ENCODE measurements around the gene PTPRG.

The PTPRG gene

DNA sequence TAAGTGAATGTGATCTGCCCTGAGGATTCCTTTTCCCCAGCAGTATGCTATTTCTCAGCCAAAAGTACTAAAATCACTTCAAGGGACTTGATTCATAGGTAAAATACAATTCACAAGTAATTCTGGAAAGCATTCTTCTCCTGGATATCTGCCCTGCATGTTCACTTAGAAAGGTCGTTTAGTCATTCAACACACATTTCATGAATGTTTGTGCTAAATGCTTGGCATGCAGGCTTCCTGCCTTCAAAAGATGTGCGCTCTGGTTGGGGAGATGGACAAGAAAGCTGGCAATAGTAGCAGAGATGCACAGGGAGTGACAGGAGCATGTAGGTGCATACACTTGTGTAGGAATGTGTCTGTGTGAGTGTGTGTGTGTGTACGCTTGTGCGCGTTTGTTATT is 360.7 kb downstream of the PTPRG start:
- Histone ChIP-seq H3K9ac (ENCODE audit: low read depth, low read length, poor library complexity, severe bottlenecking) (no peak overlapping the region), H3K27me3 (ENCODE audit: insufficient read depth, low read length, poor library complexity, severe bottlenecking) (no peaks in the 10 kb centered on the region), H3K36me3 (ENCODE audit: insufficient read depth, low read length) (no peaks in the 10 kb centered on the region), H3K9me2 (replicated peaks; ENCODE audit: low read depth, low read length) (no peaks in the 10 kb centered on the region), H3K79me2 (ENCODE audit: insufficient read depth, low read length) (no peaks in the 10 kb centered on the region), H3K4me2 (ENCODE audit: low read depth, low read length, poor library complexity, severe bottlenecking) (no peak overlapping the region), H3K9me3 (ENCODE audit: insufficient read depth, low read depth, low read length) (no peaks in the 10 kb centered on the region), H2AFZ (ENCODE audit: low read length) (no peak overlapping the region), H3K4me1 (ENCODE audit: insufficient read depth, low read length, poor library complexity, severe bottlenecking) (peaks cover 16% of the 10 kb centered on the region), H4K20me1 (ENCODE audit: insufficient read depth, low read length, poor library complexity, severe bottlenecking) (no peaks in the 10 kb centered on the region), H3F3A (ENCODE audit: low read depth) (no peaks in the 10 kb centered on the region), H3K4me3 (ENCODE audit: low read length, poor library complexity, severe bottlenecking) (no peak overlapping the region)
- TF ChIP-seq, protein P1, sequence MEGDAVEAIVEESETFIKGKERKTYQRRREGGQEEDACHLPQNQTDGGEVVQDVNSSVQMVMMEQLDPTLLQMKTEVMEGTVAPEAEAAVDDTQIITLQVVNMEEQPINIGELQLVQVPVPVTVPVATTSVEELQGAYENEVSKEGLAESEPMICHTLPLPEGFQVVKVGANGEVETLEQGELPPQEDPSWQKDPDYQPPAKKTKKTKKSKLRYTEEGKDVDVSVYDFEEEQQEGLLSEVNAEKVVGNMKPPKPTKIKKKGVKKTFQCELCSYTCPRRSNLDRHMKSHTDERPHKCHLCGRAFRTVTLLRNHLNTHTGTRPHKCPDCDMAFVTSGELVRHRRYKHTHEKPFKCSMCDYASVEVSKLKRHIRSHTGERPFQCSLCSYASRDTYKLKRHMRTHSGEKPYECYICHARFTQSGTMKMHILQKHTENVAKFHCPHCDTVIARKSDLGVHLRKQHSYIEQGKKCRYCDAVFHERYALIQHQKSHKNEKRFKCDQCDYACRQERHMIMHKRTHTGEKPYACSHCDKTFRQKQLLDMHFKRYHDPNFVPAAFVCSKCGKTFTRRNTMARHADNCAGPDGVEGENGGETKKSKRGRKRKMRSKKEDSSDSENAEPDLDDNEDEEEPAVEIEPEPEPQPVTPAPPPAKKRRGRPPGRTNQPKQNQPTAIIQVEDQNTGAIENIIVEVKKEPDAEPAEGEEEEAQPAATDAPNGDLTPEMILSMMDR (conservative IDR thresholded peaks at IDR 0.05; ENCODE audit: low read length) = no peak
- no peak for TF ChIP-seq EZH2phosphoT487 (IDR thresholded peaks at IDR 0.05; ENCODE audit: borderline replicate concordance)

DNA sequence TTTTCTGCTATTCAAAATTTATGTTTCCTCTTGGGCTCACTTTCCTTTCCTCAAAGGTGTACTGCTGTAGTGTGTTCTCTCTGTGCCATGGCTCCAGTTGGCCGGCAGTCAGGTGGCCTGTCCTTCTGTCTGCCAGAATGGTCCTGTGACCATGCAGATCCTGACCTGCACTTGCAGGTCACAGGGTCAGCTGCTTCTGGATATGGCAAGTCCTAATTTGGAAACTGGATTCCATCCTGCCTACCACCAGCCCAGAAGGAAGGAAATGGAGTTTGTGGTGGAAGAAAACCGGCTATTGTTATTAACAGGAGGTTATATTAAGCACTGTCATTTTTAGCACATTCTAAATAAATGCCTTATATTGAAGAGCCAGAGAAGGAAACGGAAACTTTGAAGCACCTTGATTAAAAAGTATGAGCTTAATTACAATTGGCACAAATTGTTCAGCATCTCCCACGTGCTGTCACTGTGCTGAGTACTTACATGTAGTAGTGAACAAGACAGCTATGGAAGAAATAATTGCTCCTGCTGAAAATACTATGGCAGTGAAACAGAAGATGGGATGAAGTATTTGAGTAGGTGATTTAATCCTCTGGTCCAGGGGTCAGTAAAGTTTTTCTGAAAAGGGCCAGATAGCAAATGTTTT is 362.8 kb downstream of the PTPRG start:
- no peaks in the 10 kb centered on the region for H3K27me3 ChIP-seq (ENCODE audit: insufficient read depth, low read length, poor library complexity, severe bottlenecking)
- H2AFZ ChIP-seq (ENCODE audit: low read length) = no peak overlapping the region
- H3K9me3 ChIP-seq (ENCODE audit: insufficient read depth, low read depth, low read length) = no peaks in the 10 kb centered on the region
- H3K79me2 ChIP-seq (ENCODE audit: insufficient read depth, low read length) = no peaks in the 10 kb centered on the region
- H3F3A ChIP-seq (ENCODE audit: low read depth) = peaks cover 2% of the 10 kb centered on the region; the same call in 1 of the 2 replicates
- TF ChIP-seq, protein P1 (conservative IDR thresholded peaks at IDR 0.05; ENCODE audit: low read length) = no peak
- TF ChIP-seq EZH2phosphoT487 (IDR thresholded peaks at IDR 0.05; ENCODE audit: borderline replicate concordance) = no peak
- H3K4me2 ChIP-seq (ENCODE audit: low read depth, low read length, poor library complexity, severe bottlenecking) = no peak overlapping the region
- no peak overlapping the region for H3K4me3 ChIP-seq (ENCODE audit: low read length, poor library complexity, severe bottlenecking)
- peaks cover 30% of the 10 kb centered on the region for H3K4me1 ChIP-seq (ENCODE audit: insufficient read depth, low read length, poor library complexity, severe bottlenecking)
- H3K9me2 ChIP-seq (replicated peaks; ENCODE audit: low read depth, low read length) = no peaks in the 10 kb centered on the region
- H3K36me3 ChIP-seq (ENCODE audit: insufficient read depth, low read length) = no peaks in the 10 kb centered on the region
- H3K9ac ChIP-seq (ENCODE audit: low read depth, low read length, poor library complexity, severe bottlenecking) = no peak overlapping the region
- H4K20me1 ChIP-seq (ENCODE audit: insufficient read depth, low read length, poor library complexity, severe bottlenecking) = no peaks in the 10 kb centered on the region

DNA sequence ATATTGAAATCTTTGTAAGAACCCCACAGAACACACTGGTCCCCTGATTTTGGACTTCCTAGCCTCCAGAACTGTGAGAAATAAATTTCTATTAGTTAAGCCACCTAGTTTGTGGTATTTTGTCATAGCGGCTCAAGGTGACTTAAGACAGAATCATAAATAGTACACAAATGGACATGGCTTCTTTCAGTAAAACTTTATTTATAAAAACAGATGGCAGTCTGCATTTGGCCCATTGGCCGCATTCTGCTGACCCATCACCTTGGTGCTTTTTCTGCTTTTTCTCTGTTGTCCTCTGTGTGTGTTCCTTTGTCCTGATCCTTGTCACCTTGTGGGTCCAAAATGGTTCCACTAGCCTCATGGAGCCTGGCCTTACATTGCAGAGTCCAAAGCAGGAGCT is 363.6 kb downstream of the PTPRG start:
- no peaks in the 10 kb centered on the region for H4K20me1 ChIP-seq (ENCODE audit: insufficient read depth, low read length, poor library complexity, severe bottlenecking)
- no peak overlapping the region for H3K4me2 ChIP-seq (ENCODE audit: low read depth, low read length, poor library complexity, severe bottlenecking)
- no peaks in the 10 kb centered on the region for H3K27me3 ChIP-seq (ENCODE audit: insufficient read depth, low read length, poor library complexity, severe bottlenecking)
- no peak for TF ChIP-seq EZH2phosphoT487 (IDR thresholded peaks at IDR 0.05; ENCODE audit: borderline replicate concordance)
- TF ChIP-seq, protein P1 (conservative IDR thresholded peaks at IDR 0.05; ENCODE audit: low read length) = no peak
- peaks cover 30% of the 10 kb centered on the region for H3K4me1 ChIP-seq (ENCODE audit: insufficient read depth, low read length, poor library complexity, severe bottlenecking)
- no peaks in the 10 kb centered on the region for H3K9me2 ChIP-seq (replicated peaks; ENCODE audit: low read depth, low read length)
- H3K79me2 ChIP-seq (ENCODE audit: insufficient read depth, low read length) = no peaks in the 10 kb centered on the region
- H3K4me3 ChIP-seq (ENCODE audit: low read length, poor library complexity, severe bottlenecking) = no peak overlapping the region
- H3K36me3 ChIP-seq (ENCODE audit: insufficient read depth, low read length) = no peaks in the 10 kb centered on the region
- no peaks in the 10 kb centered on the region for H3K9me3 ChIP-seq (ENCODE audit: insufficient read depth, low read depth, low read length)
- no peak overlapping the region for H3K9ac ChIP-seq (ENCODE audit: low read depth, low read length, poor library complexity, severe bottlenecking)
- no peak overlapping the region for H2AFZ ChIP-seq (ENCODE audit: low read length)
- H3F3A ChIP-seq (ENCODE audit: low read depth) = peaks cover 2% of the 10 kb centered on the region; the same call in 1 of the 2 replicates

Measured in Loucy (cell line).